GM06990 (cell line): ENCODE measurements around the gene ARAP2.

ENCODE experiments used
- DNase-seq: peaks from one replicate; pipeline ENCODE4 v3.0.0-alpha.2; 2011; ENCODE audit not compliant: insufficient read length; ENCODE audit errors: extremely low read depth
- H3K27me3 ChIP-seq: replicated peaks from 2 replicates; pipeline ENCODE4 v1.6.0; 2011; ENCODE audit warnings: low read length; ENCODE audit not compliant: control insufficient read depth, insufficient read depth
- H3K36me3 ChIP-seq: 2 replicates; pipeline ENCODE4 v1.5.1; 2011; ENCODE audit warnings: low read length; ENCODE audit not compliant: control insufficient read depth, insufficient read depth
- H3K4me3 ChIP-seq: replicated peaks from 2 replicates; pipeline ENCODE4 v1.5.1; 2011; ENCODE audit warnings: low read depth, mild to moderate bottlenecking, control low read depth, low read length
- TF ChIP-seq, protein P1 (sequence below): IDR thresholded peaks from 2 replicates; pipeline ENCODE4 v1.5.1; 2011; ENCODE audit warnings: low read length, control low read depth, mild to moderate bottlenecking, inconsistent platforms; ENCODE audit not compliant: insufficient read depth, poor library complexity, severe bottlenecking

Gene ARAP2

DNA sequence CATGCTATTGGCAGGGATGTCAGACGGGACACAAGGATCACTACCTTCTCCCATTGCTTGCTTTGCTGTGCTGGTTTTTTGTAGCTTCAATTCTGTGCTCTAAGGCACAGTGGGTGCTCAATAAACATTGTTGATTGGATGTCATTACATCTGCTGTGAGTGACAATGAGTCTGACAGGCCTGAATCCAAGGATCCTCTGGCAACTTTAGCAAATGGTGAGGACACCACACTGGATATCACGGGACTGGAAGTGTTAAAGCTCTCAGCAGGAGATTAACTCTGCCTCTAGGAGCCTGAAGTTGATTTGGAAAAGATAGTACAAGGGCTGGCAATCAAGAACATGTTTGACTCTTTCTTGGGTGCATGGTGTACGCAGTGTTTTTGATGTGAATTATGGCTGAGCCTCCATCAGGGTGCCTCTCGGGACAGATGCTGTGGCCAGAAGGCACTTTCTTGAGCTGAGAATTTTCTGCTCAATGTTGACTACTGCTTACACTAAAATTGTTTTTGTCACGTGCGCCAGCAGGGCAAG lies 217.9 kb downstream of the ARAP2 start:
- DNase-seq: no peak
- no peaks in the 10 kb centered on the region for H3K27me3 ChIP-seq
- TF ChIP-seq, protein P1, sequence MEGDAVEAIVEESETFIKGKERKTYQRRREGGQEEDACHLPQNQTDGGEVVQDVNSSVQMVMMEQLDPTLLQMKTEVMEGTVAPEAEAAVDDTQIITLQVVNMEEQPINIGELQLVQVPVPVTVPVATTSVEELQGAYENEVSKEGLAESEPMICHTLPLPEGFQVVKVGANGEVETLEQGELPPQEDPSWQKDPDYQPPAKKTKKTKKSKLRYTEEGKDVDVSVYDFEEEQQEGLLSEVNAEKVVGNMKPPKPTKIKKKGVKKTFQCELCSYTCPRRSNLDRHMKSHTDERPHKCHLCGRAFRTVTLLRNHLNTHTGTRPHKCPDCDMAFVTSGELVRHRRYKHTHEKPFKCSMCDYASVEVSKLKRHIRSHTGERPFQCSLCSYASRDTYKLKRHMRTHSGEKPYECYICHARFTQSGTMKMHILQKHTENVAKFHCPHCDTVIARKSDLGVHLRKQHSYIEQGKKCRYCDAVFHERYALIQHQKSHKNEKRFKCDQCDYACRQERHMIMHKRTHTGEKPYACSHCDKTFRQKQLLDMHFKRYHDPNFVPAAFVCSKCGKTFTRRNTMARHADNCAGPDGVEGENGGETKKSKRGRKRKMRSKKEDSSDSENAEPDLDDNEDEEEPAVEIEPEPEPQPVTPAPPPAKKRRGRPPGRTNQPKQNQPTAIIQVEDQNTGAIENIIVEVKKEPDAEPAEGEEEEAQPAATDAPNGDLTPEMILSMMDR: no peak
- no peak overlapping the region for H3K4me3 ChIP-seq
- no peaks in the 10 kb centered on the region for H3K36me3 ChIP-seq

DNA sequence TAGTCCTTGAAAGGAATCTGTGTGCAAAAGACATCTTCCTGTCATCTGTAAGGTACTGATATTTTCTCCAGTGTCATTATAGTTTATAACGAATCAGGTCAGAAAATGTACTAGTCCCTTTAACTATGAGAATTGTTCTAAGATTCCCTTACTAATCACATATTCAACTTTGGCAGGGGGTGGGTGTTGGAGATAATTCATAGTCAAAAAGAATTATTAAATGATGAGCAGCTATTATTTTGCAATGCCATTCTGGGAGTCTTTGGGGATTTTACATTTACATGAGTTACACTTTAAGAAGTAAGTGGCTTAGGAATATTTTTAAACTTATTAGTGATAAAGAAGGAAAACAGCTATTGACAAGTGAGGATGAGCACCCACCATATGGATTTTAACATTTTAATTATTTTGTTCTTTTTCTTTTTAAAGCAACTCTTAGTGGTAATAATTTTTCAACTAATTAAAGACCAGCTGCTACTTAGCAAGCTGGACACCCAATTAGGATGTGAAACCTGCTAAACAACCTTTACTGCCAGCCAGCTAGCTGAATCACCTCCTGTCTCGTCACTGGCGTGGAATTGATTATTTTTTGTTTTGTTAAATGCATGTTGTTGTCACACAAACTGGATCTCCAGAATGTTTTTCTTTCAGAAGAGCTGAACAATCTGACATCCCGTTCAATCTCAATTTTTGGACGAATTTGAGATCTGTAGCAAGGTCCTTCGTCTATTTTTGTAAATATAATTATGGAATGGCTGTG lies 219.2 kb downstream of the ARAP2 start:
- TF ChIP-seq, protein P1: no peak
- H3K4me3 ChIP-seq: no peak overlapping the region
- no peaks in the 10 kb centered on the region for H3K27me3 ChIP-seq
- DNase-seq: no peak
- H3K36me3 ChIP-seq: no peaks in the 10 kb centered on the region

DNA sequence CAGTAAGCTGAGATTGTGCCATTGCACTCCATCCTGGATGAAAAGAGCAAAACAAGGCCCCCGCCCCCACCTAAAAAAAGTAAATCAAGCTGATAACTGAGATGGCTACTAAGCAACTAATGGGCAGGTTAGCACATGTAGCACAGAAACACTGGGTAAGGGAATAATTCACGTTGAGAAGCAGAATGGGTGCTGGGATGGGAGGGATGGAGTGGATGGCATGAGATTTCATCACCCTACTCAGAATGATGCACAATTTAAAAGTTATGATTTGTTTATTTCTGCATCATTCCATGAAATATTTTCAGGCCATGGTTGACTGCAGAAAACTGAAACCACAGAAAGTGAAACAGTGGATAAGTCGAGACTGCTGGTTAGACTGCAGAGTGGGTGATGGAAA lies 224.0 kb downstream of the ARAP2 start:
- no peaks in the 10 kb centered on the region for H3K36me3 ChIP-seq
- TF ChIP-seq, protein P1: no peak
- H3K4me3 ChIP-seq: no peak overlapping the region
- no peak for DNase-seq
- no peaks in the 10 kb centered on the region for H3K27me3 ChIP-seq
